Stimulated activated CD4-positive, alpha-beta T cell treated with anti-CD3 and anti-CD28 coated beads, Interleukin-15, amount 100 ng/mL, for 24 hours (primary cell): ENCODE measurements around the gene TESK2.
"Not testable (repeated sequence)": the region's sequence is repeated elsewhere in the genome, so short reads cannot be mapped to it uniquely, and the experiment has no call there.

Experiments
- DNase-seq: peaks from one replicate; pipeline ENCODE4 v3.0.0-alpha.2; 2020

The TESK2 gene

GRCh38 chr1:45490626-45491486 lies at the start of gene TESK2:
Gene TESK2 (minus strand): TSS chr1:45491163. CDS start chr1:45457785, 33,378 bp downstream.
- DNase-seq, result peak; percentile 95

GRCh38 chr1:45536886-45537285 lies 45.9 kb upstream of the TESK2 start:
- DNase-seq, result no peak

- no peak for DNase-seq
Observed at GRCh38 chr1:45535988-45536766, 45.2 kb upstream of the TESK2 start.

GRCh38 chr1:45531873-45532272 lies 40.9 kb upstream of the TESK2 start:
- no peak for DNase-seq

GRCh38 chr1:45530632-45531135 lies 39.7 kb upstream of the TESK2 start:
- DNase-seq, result no peak

GRCh38 chr1:45526135-45526644 lies 35.2 kb upstream of the TESK2 start:
- no peak for DNase-seq

- DNase-seq, result not testable (repeated sequence)
Observed at GRCh38 chr1:45523975-45524374, 33.0 kb upstream of the TESK2 start.

- not testable (repeated sequence) for DNase-seq
Observed at GRCh38 chr1:45523516-45523915, 32.6 kb upstream of the TESK2 start.

- DNase-seq, result no peak
Observed at GRCh38 chr1:45522324-45523104, 31.6 kb upstream of the TESK2 start.

GRCh38 chr1:45521413-45522323 lies 30.7 kb upstream of the TESK2 start, which contains the start of gene PRDX1:
Gene PRDX1 (minus strand): TSS chr1:45521884. CDS start chr1:45519043, 2,841 bp downstream.
- peak; percentile 98 for DNase-seq

- not testable (repeated sequence) for DNase-seq
Observed at GRCh38 chr1:45519774-45520173, 28.8 kb upstream of the TESK2 start.

- no peak for DNase-seq
Observed at GRCh38 chr1:45518910-45519309, 27.9 kb upstream of the TESK2 start.

GRCh38 chr1:45518366-45518765 lies 27.4 kb upstream of the TESK2 start:
- DNase-seq, result not testable (repeated sequence)

- no peak for DNase-seq
Observed at GRCh38 chr1:45516465-45516864, 25.5 kb upstream of the TESK2 start.

- DNase-seq, result no peak
Observed at GRCh38 chr1:45516036-45516435, 25.1 kb upstream of the TESK2 start.

- DNase-seq, result not testable (repeated sequence)
Observed at GRCh38 chr1:45513532-45514260, 22.7 kb upstream of the TESK2 start.

GRCh38 chr1:45512641-45513054 lies 21.7 kb upstream of the TESK2 start:
- peak; percentile 73 for DNase-seq

GRCh38 chr1:45510972-45511527 lies 20.1 kb upstream of the TESK2 start:
- no peak for DNase-seq

- DNase-seq, result no peak
Observed at GRCh38 chr1:45510036-45510971, 19.3 kb upstream of the TESK2 start.
